ENCODE results near the gene TET3.

Gene TET3

GRCh38 chr2:74001781-74002504 lies 17.2 kb downstream of the TET3 start:
- DNase-seq (ENCODE audit: low spot score): no peak
- in situ Hi-C loops (cut with MboI; ENCODE audit: low sequenced_read_pairs, unreplicated experiment): no loop called here
- TF ChIP-seq CTCF (IDR thresholded peaks at IDR 0.05; ENCODE audit: borderline replicate concordance, control extremely low read depth, extremely low read depth, insufficient read depth, missing control alignments): no peak

GRCh38 chr2:74002505-74003421 lies 18.1 kb downstream of the TET3 start:
- DNase-seq (ENCODE audit: low spot score): peak; percentile 96

GRCh38 chr2:74003494-74004211 lies 18.9 kb downstream of the TET3 start:
- no peak for TF ChIP-seq CTCF (IDR thresholded peaks at IDR 0.05; ENCODE audit: borderline replicate concordance, control extremely low read depth, extremely low read depth, insufficient read depth, missing control alignments)
- DNase-seq (ENCODE audit: low spot score): no peak
- in situ Hi-C loops (cut with MboI; ENCODE audit: low sequenced_read_pairs, unreplicated experiment): no loop called here

More at GRCh38 chr2:74002505-74003421, 18.1 kb downstream of the TET3 start:
- in situ Hi-C loops (cut with MboI; ENCODE audit: low sequenced_read_pairs, unreplicated experiment): no loop called here
- no peak for TF ChIP-seq CTCF (IDR thresholded peaks at IDR 0.05; ENCODE audit: borderline replicate concordance, control extremely low read depth, extremely low read depth, insufficient read depth, missing control alignments)

- DNase-seq (ENCODE audit: low spot score): no peak
- in situ Hi-C loops (cut with MboI; ENCODE audit: low sequenced_read_pairs, unreplicated experiment): no loop called here
- no peak for TF ChIP-seq CTCF (IDR thresholded peaks at IDR 0.05; ENCODE audit: borderline replicate concordance, control extremely low read depth, extremely low read depth, insufficient read depth, missing control alignments)
Measured at GRCh38 chr2:74004212-74005182, 19.8 kb downstream of the TET3 start.

- in situ Hi-C loops (cut with MboI; ENCODE audit: low sequenced_read_pairs, unreplicated experiment): no loop called here
- no peak for DNase-seq (ENCODE audit: low spot score)
- TF ChIP-seq CTCF (IDR thresholded peaks at IDR 0.05; ENCODE audit: borderline replicate concordance, control extremely low read depth, extremely low read depth, insufficient read depth, missing control alignments): no peak
Measured at GRCh38 chr2:74005786-74006185, 21.1 kb downstream of the TET3 start.

Data from GM13976 (cell line).